ENCODE results near the gene UBE3D.

UBE3D gene

DNA sequence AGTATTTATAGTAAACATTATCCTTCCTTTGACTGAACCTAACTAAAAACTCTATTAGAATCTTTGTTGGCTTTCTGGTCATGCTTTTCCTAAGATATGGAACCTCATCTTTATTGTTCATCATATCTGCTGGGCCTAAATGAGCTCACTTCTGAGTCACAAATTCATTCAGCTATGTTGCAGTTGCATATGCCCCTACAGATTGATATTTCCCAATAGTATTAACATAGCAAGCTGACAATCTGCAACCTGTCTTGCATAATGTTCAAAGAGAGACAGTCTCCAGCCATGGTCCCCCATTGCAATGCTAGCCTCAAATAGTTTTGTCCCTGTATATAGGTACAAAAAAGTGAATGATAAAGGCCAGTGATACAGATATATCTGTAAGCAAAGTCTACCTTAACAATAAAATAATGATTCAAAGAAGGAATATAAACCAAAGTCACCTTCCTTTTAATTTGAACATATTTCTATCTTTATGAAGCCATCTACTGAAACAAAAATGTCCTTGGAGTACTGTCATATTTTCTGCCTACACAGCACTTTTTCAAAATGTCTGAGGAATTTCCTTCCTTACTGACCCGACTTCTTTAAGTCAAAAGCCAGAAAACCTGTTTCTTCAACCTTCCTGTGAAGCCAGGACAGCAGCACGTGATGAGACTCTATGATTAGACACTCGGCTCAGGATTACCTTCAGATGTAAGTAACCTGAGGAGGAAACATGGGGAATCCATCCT, 140.7 kb downstream of the UBE3D start:
- Histone ChIP-seq H3K9me3 (ENCODE audit: control insufficient read depth in 1 of 2, low read length in 2 of 2) (no peaks in the 10 kb centered on the region), H3K4me3 (ENCODE audit: low read depth in 1 of 2, low read length in 2 of 2) (no peak overlapping the region), H3K4me1 (ENCODE audit: control insufficient read depth in 1 of 2, insufficient read depth in 2 of 2, low read length in 2 of 2) (no peaks in the 10 kb centered on the region), H3K27me3 (ENCODE audit: control insufficient read depth in 1 of 2, insufficient read depth in 2 of 2, low read length in 2 of 2) (no peaks in the 10 kb centered on the region), H3K27ac (ENCODE audit: low read depth, low read length) (no peak overlapping the region), H3K9ac (ENCODE audit: low read depth in 1 of 2, low read length in 2 of 2) (no peak overlapping the region), H3K36me3 (ENCODE audit: control insufficient read depth in 1 of 2, insufficient read depth in 2 of 2, low read length in 2 of 2) (no peaks in the 10 kb centered on the region)

DNA sequence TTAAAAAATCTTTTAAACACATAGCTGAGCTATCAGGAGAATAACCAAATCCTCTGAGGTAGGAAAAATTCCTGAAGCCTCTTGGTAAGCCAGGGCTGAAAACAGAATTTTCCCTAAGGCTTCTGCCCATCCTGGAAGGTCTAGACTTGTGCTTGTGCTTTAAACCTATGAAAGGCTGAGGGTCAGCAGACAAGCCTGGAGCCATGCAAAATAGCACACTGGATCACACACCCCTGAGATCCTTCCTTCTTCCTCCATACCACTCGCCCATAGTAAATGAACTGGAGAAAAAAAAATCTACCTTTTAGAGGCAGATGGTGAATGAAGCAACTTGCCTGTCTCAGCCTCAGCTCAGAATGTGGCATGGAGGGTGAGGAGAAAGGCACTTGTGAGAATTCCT, 144.4 kb downstream of the UBE3D start:
- Histone ChIP-seq H3K27me3 (ENCODE audit: control insufficient read depth in 1 of 2, insufficient read depth in 2 of 2, low read length in 2 of 2) (no peaks in the 10 kb centered on the region), H3K4me3 (ENCODE audit: low read depth in 1 of 2, low read length in 2 of 2) (no peak overlapping the region), H3K4me1 (ENCODE audit: control insufficient read depth in 1 of 2, insufficient read depth in 2 of 2, low read length in 2 of 2) (peaks cover 0 to 7% of the 10 kb centered on the region in 2 donors), H3K9ac (ENCODE audit: low read depth in 1 of 2, low read length in 2 of 2) (no peak overlapping the region), H3K27ac (ENCODE audit: low read depth, low read length) (no peak overlapping the region), H3K9me3 (ENCODE audit: control insufficient read depth in 1 of 2, low read length in 2 of 2) (no peaks in the 10 kb centered on the region), H3K36me3 (ENCODE audit: control insufficient read depth in 1 of 2, insufficient read depth in 2 of 2, low read length in 2 of 2) (no peaks in the 10 kb centered on the region)

DNA sequence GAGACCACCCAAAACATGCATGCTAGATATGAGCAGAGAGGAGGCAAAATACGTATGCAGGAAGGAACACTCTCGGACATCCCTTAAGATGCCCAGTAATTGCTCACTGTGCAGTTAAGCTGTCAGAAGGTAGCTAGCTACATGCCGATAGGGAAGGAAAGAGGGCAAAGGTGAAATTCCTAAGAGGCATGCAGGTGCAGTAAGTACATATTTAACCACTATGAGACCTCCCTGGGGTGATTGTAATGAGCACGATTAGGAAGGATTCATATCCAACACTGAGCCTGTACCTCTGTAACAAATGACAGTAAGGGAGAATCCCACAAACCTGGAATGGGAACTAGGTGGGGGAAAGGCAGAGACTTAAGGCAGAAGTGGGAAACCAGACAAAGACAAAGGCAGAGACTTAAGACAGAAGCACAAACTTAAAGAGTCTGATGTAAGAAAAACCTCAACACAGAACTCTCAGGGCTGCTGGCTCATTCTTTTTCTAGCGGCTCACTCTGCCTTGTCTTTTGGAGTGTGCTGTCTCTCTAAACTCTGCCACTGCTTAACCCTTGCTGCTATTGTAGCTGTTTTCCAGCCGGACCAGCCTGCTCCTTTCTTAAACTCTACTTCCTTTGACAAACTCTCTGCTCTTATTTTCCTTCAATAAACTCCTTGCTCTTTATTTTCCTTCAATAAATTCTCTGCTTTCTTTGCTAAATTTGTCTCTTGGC, 148.1 kb downstream of the UBE3D start:
- Histone ChIP-seq H3K9ac (ENCODE audit: low read depth in 1 of 2, low read length in 2 of 2) (no peak overlapping the region), H3K27ac (ENCODE audit: low read depth, low read length) (no peak overlapping the region)

DNA sequence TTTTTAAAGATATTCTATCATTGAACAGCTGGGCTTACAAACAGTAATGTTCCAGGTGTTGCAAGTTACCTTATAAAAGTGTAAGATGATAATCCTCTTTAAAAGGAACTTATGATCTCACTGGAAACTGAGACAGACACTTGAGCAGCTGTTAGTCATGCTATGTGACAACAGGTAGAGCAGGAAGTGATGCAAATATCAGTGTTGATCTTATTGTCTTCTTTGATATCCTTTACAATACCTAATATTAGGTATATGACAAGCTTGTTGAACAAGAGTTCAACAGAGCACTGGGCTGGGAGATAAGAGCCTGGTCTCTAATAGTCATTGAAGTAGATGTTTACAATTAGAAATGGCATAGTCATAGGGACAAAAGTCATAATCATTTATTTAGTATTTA, 150.0 kb downstream of the UBE3D start:
- Histone ChIP-seq H3K27me3 (ENCODE audit: control insufficient read depth in 1 of 2, insufficient read depth in 2 of 2, low read length in 2 of 2) (no peaks in the 10 kb centered on the region), H3K27ac (ENCODE audit: low read depth, low read length) (no peak overlapping the region), H3K36me3 (ENCODE audit: control insufficient read depth in 1 of 2, insufficient read depth in 2 of 2, low read length in 2 of 2) (no peaks in the 10 kb centered on the region), H3K9me3 (ENCODE audit: control insufficient read depth in 1 of 2, low read length in 2 of 2) (no peaks in the 10 kb centered on the region), H3K9ac (ENCODE audit: low read depth in 1 of 2, low read length in 2 of 2) (no peak overlapping the region), H3K4me3 (ENCODE audit: low read depth in 1 of 2, low read length in 2 of 2) (no peak overlapping the region), H3K4me1 (ENCODE audit: control insufficient read depth in 1 of 2, insufficient read depth in 2 of 2, low read length in 2 of 2) (peaks cover 0 to 7% of the 10 kb centered on the region in 2 donors)

More for the DNA sequence above, 148.1 kb downstream of the UBE3D start:
- H3K4me3 ChIP-seq (ENCODE audit: low read depth in 1 of 2, low read length in 2 of 2) = no peak overlapping the region
- no peaks in the 10 kb centered on the region for H3K9me3 ChIP-seq (ENCODE audit: control insufficient read depth in 1 of 2, low read length in 2 of 2)
- no peaks in the 10 kb centered on the region for H3K36me3 ChIP-seq (ENCODE audit: control insufficient read depth in 1 of 2, insufficient read depth in 2 of 2, low read length in 2 of 2)
- H3K27me3 ChIP-seq (ENCODE audit: control insufficient read depth in 1 of 2, insufficient read depth in 2 of 2, low read length in 2 of 2) = no peaks in the 10 kb centered on the region
- H3K4me1 ChIP-seq (ENCODE audit: control insufficient read depth in 1 of 2, insufficient read depth in 2 of 2, low read length in 2 of 2) = peaks cover 0 to 7% of the 10 kb centered on the region in 2 donors

DNA sequence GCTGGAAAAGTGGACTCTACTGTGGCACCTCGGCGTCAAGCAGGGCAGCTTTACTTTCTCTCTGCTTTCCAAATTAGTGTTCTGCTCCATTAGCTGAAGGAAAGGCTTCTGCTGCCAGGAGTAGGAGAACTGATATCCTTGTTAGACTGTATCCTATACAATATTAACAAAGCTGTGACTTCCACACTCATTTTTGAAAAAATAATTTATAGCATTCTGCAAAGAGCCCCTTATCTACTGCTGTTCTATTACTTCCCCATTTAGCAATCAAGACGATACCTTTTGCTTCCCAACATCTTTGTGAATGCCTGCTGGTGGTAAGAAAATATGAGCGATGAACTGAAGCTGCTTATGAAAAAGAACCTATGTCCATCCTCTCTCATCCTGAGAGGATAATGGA, 151.1 kb downstream of the UBE3D start:
- Histone ChIP-seq H3K9ac (ENCODE audit: low read depth in 1 of 2, low read length in 2 of 2) (no peak overlapping the region), H3K4me3 (ENCODE audit: low read depth in 1 of 2, low read length in 2 of 2) (no peak overlapping the region), H3K27ac (ENCODE audit: low read depth, low read length) (no peak overlapping the region), H3K36me3 (ENCODE audit: control insufficient read depth in 1 of 2, insufficient read depth in 2 of 2, low read length in 2 of 2) (no peaks in the 10 kb centered on the region), H3K27me3 (ENCODE audit: control insufficient read depth in 1 of 2, insufficient read depth in 2 of 2, low read length in 2 of 2) (no peaks in the 10 kb centered on the region), H3K9me3 (ENCODE audit: control insufficient read depth in 1 of 2, low read length in 2 of 2) (no peaks in the 10 kb centered on the region), H3K4me1 (ENCODE audit: control insufficient read depth in 1 of 2, insufficient read depth in 2 of 2, low read length in 2 of 2) (peaks cover 0 to 7% of the 10 kb centered on the region in 2 donors)

DNA sequence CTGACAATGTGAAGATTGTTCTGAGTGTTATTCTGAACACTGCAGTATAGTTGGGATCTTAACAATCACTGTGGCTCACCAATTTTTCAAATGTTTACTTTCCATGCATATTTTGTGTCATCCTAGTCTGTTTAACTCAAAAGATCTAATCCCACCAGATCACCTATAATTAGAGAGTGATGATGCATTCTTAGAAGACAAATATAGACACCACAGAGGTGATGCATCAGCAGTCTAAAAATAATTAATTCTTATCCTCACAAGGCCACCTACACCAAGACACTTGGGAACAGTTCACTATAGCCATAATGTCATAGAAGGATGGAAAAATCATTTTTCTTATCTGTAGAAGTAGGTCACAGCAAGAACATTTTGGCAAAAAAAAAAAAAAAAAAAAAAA, 154.8 kb downstream of the UBE3D start:
- Histone ChIP-seq H3K36me3 (ENCODE audit: control insufficient read depth in 1 of 2, insufficient read depth in 2 of 2, low read length in 2 of 2) (no peaks in the 10 kb centered on the region), H3K9ac (ENCODE audit: low read depth in 1 of 2, low read length in 2 of 2) (no peak overlapping the region), H3K4me1 (ENCODE audit: control insufficient read depth in 1 of 2, insufficient read depth in 2 of 2, low read length in 2 of 2) (no peaks in the 10 kb centered on the region), H3K27ac (ENCODE audit: low read depth, low read length) (no peak overlapping the region), H3K4me3 (ENCODE audit: low read depth in 1 of 2, low read length in 2 of 2) (no peak overlapping the region), H3K27me3 (ENCODE audit: control insufficient read depth in 1 of 2, insufficient read depth in 2 of 2, low read length in 2 of 2) (no peaks in the 10 kb centered on the region), H3K9me3 (ENCODE audit: control insufficient read depth in 1 of 2, low read length in 2 of 2) (no peaks in the 10 kb centered on the region)

DNA sequence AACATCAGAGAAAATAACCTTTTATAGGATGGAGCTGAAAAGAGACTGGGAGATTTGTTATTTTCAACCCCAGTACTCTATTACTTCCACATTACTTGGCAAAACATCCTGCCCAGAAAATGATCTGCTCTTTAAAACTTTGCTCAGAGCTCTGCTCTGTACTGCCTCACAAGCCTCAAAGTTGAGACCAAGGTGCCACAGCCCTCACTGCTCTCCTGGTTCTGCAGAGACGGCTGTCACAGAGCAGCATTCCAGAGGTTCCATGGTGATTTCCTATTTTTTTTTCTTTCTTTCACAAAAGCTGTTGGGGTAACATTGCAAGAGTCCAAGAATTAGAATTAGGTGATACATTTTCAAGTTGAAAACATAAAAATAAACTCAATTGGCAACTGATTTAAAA, 155.2 kb downstream of the UBE3D start:
- no peak overlapping the region for H3K27ac ChIP-seq (ENCODE audit: low read depth, low read length)

DNA sequence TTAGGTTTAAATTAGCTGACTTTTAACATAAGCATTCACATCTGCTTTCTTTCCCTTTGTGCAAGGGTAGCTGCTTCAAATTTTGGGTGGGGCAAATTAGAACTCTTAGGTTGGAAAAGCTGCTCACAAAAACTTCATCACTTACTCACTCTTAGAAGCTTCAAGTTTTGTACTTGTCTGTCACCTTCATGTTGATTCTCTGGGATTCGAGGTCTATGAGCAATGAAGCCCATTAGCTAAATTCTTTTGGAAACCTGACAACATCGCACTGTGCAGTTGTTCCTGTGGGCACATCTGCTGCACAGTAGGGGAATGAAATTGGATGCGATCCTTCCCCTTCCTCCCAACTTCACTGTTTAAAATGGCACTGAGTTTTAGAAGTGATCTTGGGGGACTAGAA, 156.1 kb downstream of the UBE3D start:
- H3K9me3 ChIP-seq (ENCODE audit: control insufficient read depth in 1 of 2, low read length in 2 of 2) = no peaks in the 10 kb centered on the region
- H3K27ac ChIP-seq (ENCODE audit: low read depth, low read length) = no peak overlapping the region
- H3K4me1 ChIP-seq (ENCODE audit: control insufficient read depth in 1 of 2, insufficient read depth in 2 of 2, low read length in 2 of 2) = no peaks in the 10 kb centered on the region
- H3K36me3 ChIP-seq (ENCODE audit: control insufficient read depth in 1 of 2, insufficient read depth in 2 of 2, low read length in 2 of 2) = no peaks in the 10 kb centered on the region
- no peak overlapping the region for H3K9ac ChIP-seq (ENCODE audit: low read depth in 1 of 2, low read length in 2 of 2)
- H3K4me3 ChIP-seq (ENCODE audit: low read depth in 1 of 2, low read length in 2 of 2) = no peak overlapping the region
- no peaks in the 10 kb centered on the region for H3K27me3 ChIP-seq (ENCODE audit: control insufficient read depth in 1 of 2, insufficient read depth in 2 of 2, low read length in 2 of 2)

More for the DNA sequence above, 155.2 kb downstream of the UBE3D start:
- H3K27me3 ChIP-seq (ENCODE audit: control insufficient read depth in 1 of 2, insufficient read depth in 2 of 2, low read length in 2 of 2) = no peaks in the 10 kb centered on the region
- no peak overlapping the region for H3K4me3 ChIP-seq (ENCODE audit: low read depth in 1 of 2, low read length in 2 of 2)
- no peak overlapping the region for H3K9ac ChIP-seq (ENCODE audit: low read depth in 1 of 2, low read length in 2 of 2)
- no peaks in the 10 kb centered on the region for H3K4me1 ChIP-seq (ENCODE audit: control insufficient read depth in 1 of 2, insufficient read depth in 2 of 2, low read length in 2 of 2)
- H3K9me3 ChIP-seq (ENCODE audit: control insufficient read depth in 1 of 2, low read length in 2 of 2) = no peaks in the 10 kb centered on the region
- no peaks in the 10 kb centered on the region for H3K36me3 ChIP-seq (ENCODE audit: control insufficient read depth in 1 of 2, insufficient read depth in 2 of 2, low read length in 2 of 2)

DNA sequence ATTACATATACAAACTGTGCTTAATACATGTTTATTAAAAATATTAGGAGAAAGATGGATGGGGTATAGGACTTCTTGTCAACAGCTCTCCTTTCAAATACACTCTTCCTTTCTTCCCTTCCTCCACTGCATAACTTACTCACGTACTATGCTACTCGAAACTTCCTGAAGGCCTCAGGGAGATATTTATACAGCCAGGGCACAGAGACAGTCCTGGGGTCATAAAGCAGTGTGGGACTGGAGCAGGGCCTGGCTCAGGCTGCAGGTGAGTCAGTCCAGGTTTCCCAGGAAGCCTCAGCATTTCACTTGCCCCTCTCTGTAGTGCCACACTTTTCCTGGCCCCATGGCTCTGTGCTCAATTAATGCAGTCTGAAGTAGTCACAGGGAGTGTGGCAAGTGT, 157.0 kb downstream of the UBE3D start:
- Histone ChIP-seq H3K4me3 (ENCODE audit: low read depth in 1 of 2, low read length in 2 of 2) (no peak overlapping the region), H3K27ac (ENCODE audit: low read depth, low read length) (no peak overlapping the region), H3K4me1 (ENCODE audit: control insufficient read depth in 1 of 2, insufficient read depth in 2 of 2, low read length in 2 of 2) (no peaks in the 10 kb centered on the region), H3K9ac (ENCODE audit: low read depth in 1 of 2, low read length in 2 of 2) (no peak overlapping the region), H3K27me3 (ENCODE audit: control insufficient read depth in 1 of 2, insufficient read depth in 2 of 2, low read length in 2 of 2) (no peaks in the 10 kb centered on the region), H3K9me3 (ENCODE audit: control insufficient read depth in 1 of 2, low read length in 2 of 2) (no peaks in the 10 kb centered on the region), H3K36me3 (ENCODE audit: control insufficient read depth in 1 of 2, insufficient read depth in 2 of 2, low read length in 2 of 2) (no peaks in the 10 kb centered on the region)

DNA sequence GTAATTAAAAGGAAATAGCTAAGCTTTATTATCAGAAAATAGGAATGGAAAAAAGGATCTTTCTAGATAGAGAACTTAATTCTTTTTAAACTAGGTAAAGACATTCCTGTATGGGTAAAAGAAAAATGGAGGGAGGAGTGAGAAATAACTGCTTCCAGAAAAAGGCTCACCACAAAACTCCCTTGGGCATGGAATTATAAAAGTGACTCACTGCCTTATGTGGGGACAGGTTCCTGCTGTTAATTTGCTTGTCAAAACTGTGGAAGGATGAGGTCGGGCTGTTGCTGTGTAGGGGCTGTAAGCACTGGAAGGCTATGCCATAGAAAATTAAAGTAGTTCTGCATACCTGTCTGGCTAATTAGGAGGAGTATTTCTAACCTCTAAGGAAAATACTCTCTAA, 158.7 kb downstream of the UBE3D start:
- H3K9me3 ChIP-seq (ENCODE audit: control insufficient read depth in 1 of 2, low read length in 2 of 2) = no peaks in the 10 kb centered on the region
- no peaks in the 10 kb centered on the region for H3K4me1 ChIP-seq (ENCODE audit: control insufficient read depth in 1 of 2, insufficient read depth in 2 of 2, low read length in 2 of 2)
- H3K9ac ChIP-seq (ENCODE audit: low read depth in 1 of 2, low read length in 2 of 2) = no peak overlapping the region
- no peaks in the 10 kb centered on the region for H3K36me3 ChIP-seq (ENCODE audit: control insufficient read depth in 1 of 2, insufficient read depth in 2 of 2, low read length in 2 of 2)
- H3K27ac ChIP-seq (ENCODE audit: low read depth, low read length) = no peak overlapping the region
- no peak overlapping the region for H3K4me3 ChIP-seq (ENCODE audit: low read depth in 1 of 2, low read length in 2 of 2)
- H3K27me3 ChIP-seq (ENCODE audit: control insufficient read depth in 1 of 2, insufficient read depth in 2 of 2, low read length in 2 of 2) = no peaks in the 10 kb centered on the region

Measured in duodenal mucosa (tissue), 2 donors.